Hepatocyte (in vitro differentiated cells): Measurements from ENCODE around the gene SLC2A13.

Experiments used
- EZH2 ChIP-seq: fragments of 200-600 bp; sonication (generic); IDR thresholded peaks from 2 replicates; pipeline ENCODE4 v1.6.1; 2016; ENCODE audit warnings: antibody characterized with exemption, mild to moderate bottlenecking, borderline replicate concordance
- EZH2phosphoT487 ChIP-seq: fragments of 200-600 bp; sonication (generic); IDR thresholded peaks from one replicate; pipeline ENCODE4 v1.6.1; 2018; ENCODE audit warnings: antibody characterized with exemption, mild to moderate bottlenecking, low read depth, moderate library complexity; ENCODE audit not compliant: unreplicated experiment, severe bottlenecking
- TF ChIP-seq, protein P1 (sequence below): fragments of 200-600 bp; sonication (generic); IDR thresholded peaks from 2 replicates; pipeline ENCODE4 v1.5.1; 2016; ENCODE audit warnings: antibody characterized with exemption, mild to moderate bottlenecking; ENCODE audit not compliant: poor library complexity

- TF ChIP-seq EZH2 (no peak), EZH2phosphoT487 (no peak)
- TF ChIP-seq, protein P1, sequence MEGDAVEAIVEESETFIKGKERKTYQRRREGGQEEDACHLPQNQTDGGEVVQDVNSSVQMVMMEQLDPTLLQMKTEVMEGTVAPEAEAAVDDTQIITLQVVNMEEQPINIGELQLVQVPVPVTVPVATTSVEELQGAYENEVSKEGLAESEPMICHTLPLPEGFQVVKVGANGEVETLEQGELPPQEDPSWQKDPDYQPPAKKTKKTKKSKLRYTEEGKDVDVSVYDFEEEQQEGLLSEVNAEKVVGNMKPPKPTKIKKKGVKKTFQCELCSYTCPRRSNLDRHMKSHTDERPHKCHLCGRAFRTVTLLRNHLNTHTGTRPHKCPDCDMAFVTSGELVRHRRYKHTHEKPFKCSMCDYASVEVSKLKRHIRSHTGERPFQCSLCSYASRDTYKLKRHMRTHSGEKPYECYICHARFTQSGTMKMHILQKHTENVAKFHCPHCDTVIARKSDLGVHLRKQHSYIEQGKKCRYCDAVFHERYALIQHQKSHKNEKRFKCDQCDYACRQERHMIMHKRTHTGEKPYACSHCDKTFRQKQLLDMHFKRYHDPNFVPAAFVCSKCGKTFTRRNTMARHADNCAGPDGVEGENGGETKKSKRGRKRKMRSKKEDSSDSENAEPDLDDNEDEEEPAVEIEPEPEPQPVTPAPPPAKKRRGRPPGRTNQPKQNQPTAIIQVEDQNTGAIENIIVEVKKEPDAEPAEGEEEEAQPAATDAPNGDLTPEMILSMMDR = no peak
Measured at GRCh38 chr12:39930101-39930500, 175.8 kb downstream of the SLC2A13 start.
